ENCODE results near the gene OR5H6. TPM values are rescaled to one million over a fixed set of nuclear protein-coding genes. Genes with fewer than 3 reads are reported as not detected.

Gene OR5H6
- total RNA-seq, 4 donors from 2014 or later, result not detected

- no peaks in the 10 kb centered on the region for H3K27me3 ChIP-seq
- intact Hi-C loops (cut with DNase I), result no loop called here
- no peak within 1 kb of the TSS for H3K4me3 ChIP-seq
- TF ChIP-seq CTCF (IDR thresholded peaks at IDR 0.05) (no peak), EP300 (IDR thresholded peaks at IDR 0.05) (no peak), POLR2AphosphoS5 (IDR thresholded peaks at IDR 0.05) (no peak), POLR2A (IDR thresholded peaks at IDR 0.05; ENCODE audit: low read depth) (no peak)
- H3K4me1 ChIP-seq, result no peaks in the 10 kb centered on the region
- no peaks in the 10 kb centered on the region for H3K9me3 ChIP-seq
- no peaks in the 10 kb centered on the region for H3K36me3 ChIP-seq
- WGBS, result 68% methylated on average over 2 of the region's 2 CpGs
- no peak within 1 kb of the TSS for H3K27ac ChIP-seq (replicated peaks in 1 of 4)
- DNase-seq (ENCODE audit: extremely low spot score), result no peak
These were observed 18.2 kb downstream of the OR5H6 start, which contains the start of gene OR5H2 for GRCh38 chr3:98282205-98282604. Gene OR5H2 (plus strand): TSS chr3:98282505. CDS start chr3:98282903, 398 bp downstream.

GRCh38 chr3:98290916-98291315 is 26.9 kb downstream of the OR5H6 start:
- no peak for DNase-seq (ENCODE audit: extremely low spot score)
- no peaks in the 10 kb centered on the region for H3K4me1 ChIP-seq
- no peaks in the 10 kb centered on the region for H3K36me3 ChIP-seq
- no peak overlapping the region for H3K4me3 ChIP-seq
- H3K9me3 ChIP-seq, result no peaks in the 10 kb centered on the region
- intact Hi-C loops (cut with DNase I), result no loop called here
- no peak overlapping the region for H3K27ac ChIP-seq (replicated peaks in 1 of 4)
- 72% methylated on average over 1 of the region's 1 CpG for WGBS
- no peak for TF ChIP-seq POLR2A (IDR thresholded peaks at IDR 0.05; ENCODE audit: low read depth)
- no peak for TF ChIP-seq CTCF (IDR thresholded peaks at IDR 0.05)
- no peak for TF ChIP-seq EP300 (IDR thresholded peaks at IDR 0.05)
- no peak for TF ChIP-seq POLR2AphosphoS5 (IDR thresholded peaks at IDR 0.05)
- no peaks in the 10 kb centered on the region for H3K27me3 ChIP-seq

GRCh38 chr3:98291332-98291957 is 27.4 kb downstream of the OR5H6 start:
- Histone ChIP-seq H3K4me3 (no peak overlapping the region), H3K27ac (replicated peaks in 1 of 4) (no peak overlapping the region), H3K4me1 (no peaks in the 10 kb centered on the region), H3K27me3 (no peaks in the 10 kb centered on the region), H3K9me3 (no peaks in the 10 kb centered on the region), H3K36me3 (no peaks in the 10 kb centered on the region)
- intact Hi-C loops (cut with DNase I), result no loop called here
- no peak for DNase-seq (ENCODE audit: extremely low spot score)
- WGBS, result 82% methylated on average over 7 of the region's 10 CpGs
- no peak for TF ChIP-seq EP300 (IDR thresholded peaks at IDR 0.05)
- TF ChIP-seq CTCF (IDR thresholded peaks at IDR 0.05), result no peak
- no peak for TF ChIP-seq POLR2AphosphoS5 (IDR thresholded peaks at IDR 0.05)
- TF ChIP-seq POLR2A (IDR thresholded peaks at IDR 0.05; ENCODE audit: low read depth), result no peak

Other genes with a start within 250 kb of the OR5H6 start
- not detected for gene GABRR3, start 228.9 kb upstream of the OR5H6 start, total RNA-seq
- not detected for gene OR5AC2, start 177.1 kb upstream of the OR5H6 start, total RNA-seq
- gene OR5H1, start 133.5 kb upstream of the OR5H6 start, total RNA-seq, result not detected
- gene OR5H14, start 116.8 kb upstream of the OR5H6 start, total RNA-seq, result not detected
- not detected for gene OR5H15, start 97.5 kb upstream of the OR5H6 start, total RNA-seq
- not detected for gene OR5H2, start 18.3 kb downstream of the OR5H6 start, total RNA-seq
- gene OR5K4, start 89.6 kb downstream of the OR5H6 start, total RNA-seq, result not detected
- gene OR5K3, start 126.4 kb downstream of the OR5H6 start, total RNA-seq, result not detected
- not detected for gene OR5K1, start 199.0 kb downstream of the OR5H6 start, total RNA-seq
- not detected for gene OR5K2, start 233.4 kb downstream of the OR5H6 start, total RNA-seq